Frontal cortex (tissue), 1 donor: ENCODE measurements around the gene WNT7A. TPM values are rescaled to one million over a fixed set of nuclear protein-coding genes. Genes with fewer than 3 reads are reported as not detected.

ENCODE experiments used
- total RNA-seq: library from RNA; depleted of rRNA; stranded (reverse); fragments of >200 nt; gene quantifications from one replicate; pipeline ENCODE4 v1.2.3, GENCODE V29; 2014

The WNT7A gene
- total RNA-seq, 1 donor from 2014 or later: 15.1 TPM

Other genes with a start within 250 kb of the WNT7A start
- gene CHCHD4, start 244.8 kb upstream of the WNT7A start, total RNA-seq: 8.6 TPM
- 38.7 TPM for gene TMEM43, start 245.0 kb upstream of the WNT7A start, total RNA-seq